Suprapubic skin (tissue), 4 donors: ENCODE data around the gene RPS6KC1.

Source experiments
- EP300 ChIP-seq: sonication (generic); formaldehyde crosslinking; IDR thresholded peaks from one replicate; pipeline ENCODE4 v1.6.1; 2017; ENCODE audit warnings: antibody characterized with exemption
- POLR2A ChIP-seq, 2 donors: fragments of 450-650 bp; IDR thresholded peaks; one replicate each; pipeline ENCODE4 v1.6.1; 2017; ENCODE audit warnings: antibody characterized with exemption in 2 of 2, mild to moderate bottlenecking in 2 of 2, moderate library complexity in 2 of 2
- POLR2AphosphoS5 ChIP-seq, 3 donors: sonication (generic); formaldehyde crosslinking; IDR thresholded peaks; one replicate each; pipeline ENCODE4 v1.6.1; 2017; ENCODE audit warnings: antibody characterized with exemption in 3 of 3
- TF ChIP-seq, protein P1 (sequence below), 2 donors: fragments of 200-600 bp in 1 of 2; fragments of 450-650 bp in 1 of 2; sonication (generic) in 1 of 2; IDR thresholded peaks; one replicate each; pipeline ENCODE4 v1.5.1; 2016 to 2019; ENCODE audit warnings: antibody characterized with exemption in 2 of 2, mild to moderate bottlenecking in 1 of 2, moderate library complexity in 1 of 2

GRCh38 chr1:213315571-213315970, 264.5 kb downstream of the RPS6KC1 start:
- TF ChIP-seq, protein P1, sequence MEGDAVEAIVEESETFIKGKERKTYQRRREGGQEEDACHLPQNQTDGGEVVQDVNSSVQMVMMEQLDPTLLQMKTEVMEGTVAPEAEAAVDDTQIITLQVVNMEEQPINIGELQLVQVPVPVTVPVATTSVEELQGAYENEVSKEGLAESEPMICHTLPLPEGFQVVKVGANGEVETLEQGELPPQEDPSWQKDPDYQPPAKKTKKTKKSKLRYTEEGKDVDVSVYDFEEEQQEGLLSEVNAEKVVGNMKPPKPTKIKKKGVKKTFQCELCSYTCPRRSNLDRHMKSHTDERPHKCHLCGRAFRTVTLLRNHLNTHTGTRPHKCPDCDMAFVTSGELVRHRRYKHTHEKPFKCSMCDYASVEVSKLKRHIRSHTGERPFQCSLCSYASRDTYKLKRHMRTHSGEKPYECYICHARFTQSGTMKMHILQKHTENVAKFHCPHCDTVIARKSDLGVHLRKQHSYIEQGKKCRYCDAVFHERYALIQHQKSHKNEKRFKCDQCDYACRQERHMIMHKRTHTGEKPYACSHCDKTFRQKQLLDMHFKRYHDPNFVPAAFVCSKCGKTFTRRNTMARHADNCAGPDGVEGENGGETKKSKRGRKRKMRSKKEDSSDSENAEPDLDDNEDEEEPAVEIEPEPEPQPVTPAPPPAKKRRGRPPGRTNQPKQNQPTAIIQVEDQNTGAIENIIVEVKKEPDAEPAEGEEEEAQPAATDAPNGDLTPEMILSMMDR (IDR thresholded peaks at IDR 0.05): no peak
- no peak for TF ChIP-seq EP300
- no peak for TF ChIP-seq POLR2A (IDR thresholded peaks at IDR 0.05)
- no peak for TF ChIP-seq POLR2AphosphoS5 (IDR thresholded peaks at IDR 0.05)
